HG02943 (cell line): ENCODE results near the gene DIRAS1.

Experiments used
- ATAC-seq: cut with Tn5 transposase; IDR thresholded peaks from one replicate; pipeline ENCODE4 v1.9.1; 2021; ENCODE audit warnings: mild to moderate bottlenecking, low read depth, moderate library complexity; ENCODE audit not compliant: unreplicated experiment

DIRAS1 gene

GRCh38 chr19:2720777-2721569, at the start of gene DIRAS1:
Gene DIRAS1, minus strand, starts transcription at chr19:2721372. Its CDS starts 3,566 bp downstream, at chr19:2717806.
- no peak for ATAC-seq

GRCh38 chr19:2770055-2771013, 49.2 kb upstream of the DIRAS1 start:
- no peak for ATAC-seq

GRCh38 chr19:2769218-2769617, 48.0 kb upstream of the DIRAS1 start:
- no peak for ATAC-seq

GRCh38 chr19:2768365-2769132, 47.4 kb upstream of the DIRAS1 start:
- no peak for ATAC-seq

- ATAC-seq = no peak
Observed at GRCh38 chr19:2767688-2768087, 46.5 kb upstream of the DIRAS1 start.

GRCh38 chr19:2766594-2767372, 45.6 kb upstream of the DIRAS1 start:
- ATAC-seq = no peak

- no peak for ATAC-seq
Observed at GRCh38 chr19:2765376-2765775, 44.2 kb upstream of the DIRAS1 start.

- no peak for ATAC-seq
Observed at GRCh38 chr19:2764945-2765344, 43.8 kb upstream of the DIRAS1 start.

- ATAC-seq = no peak
Observed at GRCh38 chr19:2763687-2764086, 42.5 kb upstream of the DIRAS1 start.

GRCh38 chr19:2762783-2763496, 41.8 kb upstream of the DIRAS1 start:
- ATAC-seq = no peak

- no peak for ATAC-seq
Observed at GRCh38 chr19:2761876-2762782, 41.0 kb upstream of the DIRAS1 start.

GRCh38 chr19:2761309-2761677, 40.1 kb upstream of the DIRAS1 start:
- ATAC-seq = no peak

- no peak for ATAC-seq
Observed at GRCh38 chr19:2759965-2760364, 38.8 kb upstream of the DIRAS1 start.

- ATAC-seq = no peak
Observed at GRCh38 chr19:2759362-2759761, 38.2 kb upstream of the DIRAS1 start.

- no peak for ATAC-seq
Observed at GRCh38 chr19:2758601-2759313, 37.6 kb upstream of the DIRAS1 start.

GRCh38 chr19:2756921-2757881, 36.0 kb upstream of the DIRAS1 start:
- no peak for ATAC-seq

- ATAC-seq = no peak
Observed at GRCh38 chr19:2756477-2756876, 35.3 kb upstream of the DIRAS1 start.
